H9 (cell line): Measurements from ENCODE around the gene SPAG5. TPM values are rescaled to one million over a fixed set of nuclear protein-coding genes. Genes with fewer than 3 reads are reported as not detected.

Experiments
- DNase-seq: peaks from one replicate; pipeline ENCODE4 v3.0.0-alpha.2; 2017
- H2AFZ ChIP-seq: one replicate; pipeline ENCODE4 v1.6.1; 2013; ENCODE audit warnings: mild to moderate bottlenecking, low read length, control low read depth, moderate library complexity
- H2AK5ac ChIP-seq: 2 replicates; pipeline ENCODE4 v1.6.1; 2013; ENCODE audit warnings: low read length, control low read depth, mixed read lengths; ENCODE audit not compliant: insufficient read length
- H2BK120ac ChIP-seq: one replicate; pipeline ENCODE4 v1.6.1; 2013; ENCODE audit warnings: low read depth, mild to moderate bottlenecking, low read length, control low read depth, inconsistent platforms; ENCODE audit not compliant: poor library complexity, severe bottlenecking
- H2BK12ac ChIP-seq: 2 replicates; pipeline ENCODE4 v1.6.1; 2013; ENCODE audit warnings: low read length, control low read depth, mixed read lengths, low read depth; ENCODE audit not compliant: insufficient read length
- H2BK15ac ChIP-seq: 2 replicates; pipeline ENCODE4 v1.6.1; 2013; ENCODE audit warnings: low read depth, low read length, control low read depth
- H2BK20ac ChIP-seq: one replicate; pipeline ENCODE4 v1.6.1; 2013; ENCODE audit warnings: low read depth, mild to moderate bottlenecking, low read length, control low read depth, inconsistent platforms; ENCODE audit not compliant: poor library complexity, severe bottlenecking
- H2BK5ac ChIP-seq: 2 replicates; pipeline ENCODE4 v1.6.1; 2013; ENCODE audit warnings: low read length, control low read depth, mixed read lengths; ENCODE audit not compliant: insufficient read length
- H3K14ac ChIP-seq: 2 replicates; pipeline ENCODE4 v1.6.1; 2013; ENCODE audit warnings: low read length, control low read depth; ENCODE audit not compliant: insufficient read depth
- H3K18ac ChIP-seq: 2 replicates; pipeline ENCODE4 v1.6.1; 2013; ENCODE audit warnings: low read depth, mild to moderate bottlenecking, mixed read lengths, low read length, control low read depth; ENCODE audit not compliant: insufficient read length
- H3K23ac ChIP-seq: 2 replicates; pipeline ENCODE4 v1.6.1; 2013; ENCODE audit warnings: low read length, control low read depth, mixed read lengths, low read depth; ENCODE audit not compliant: insufficient read length
- H3K23me2 ChIP-seq: 2 replicates; pipeline ENCODE4 v1.6.1; 2013; ENCODE audit warnings: low read depth, mild to moderate bottlenecking, mixed read lengths, low read length, control low read depth; ENCODE audit not compliant: insufficient read length, poor library complexity, severe bottlenecking
- H3K27ac ChIP-seq: 2 replicates; pipeline ENCODE4 v1.5.1; 2013; ENCODE audit warnings: low read length, control low read depth, mixed read lengths, low read depth; ENCODE audit not compliant: insufficient read length
- H3K27me3 ChIP-seq: 2 replicates; pipeline ENCODE4 v1.6.1; 2013; ENCODE audit warnings: low read length, control low read depth, inconsistent platforms; ENCODE audit not compliant: insufficient read depth
- H3K4ac ChIP-seq: 2 replicates; pipeline ENCODE4 v1.6.1; 2013; ENCODE audit warnings: low read depth, mild to moderate bottlenecking, control low read depth, inconsistent platforms, low read length, moderate library complexity
- H3K4me1 ChIP-seq: 2 replicates; pipeline ENCODE4 v1.6.1; 2013; ENCODE audit warnings: low read length, control low read depth, inconsistent platforms; ENCODE audit not compliant: insufficient read depth
- H3K4me2 ChIP-seq: 2 replicates; pipeline ENCODE4 v1.6.1; 2013; ENCODE audit warnings: low read length, control low read depth, mixed read lengths; ENCODE audit not compliant: insufficient read length, insufficient read depth
- H3K56ac ChIP-seq: 2 replicates; pipeline ENCODE4 v1.6.1; 2013; ENCODE audit warnings: low read depth, mild to moderate bottlenecking, mixed read lengths, low read length, control low read depth; ENCODE audit not compliant: insufficient read length
- H3K79me1 ChIP-seq: 2 replicates; pipeline ENCODE4 v1.6.1; 2013; ENCODE audit warnings: low read depth, mild to moderate bottlenecking, moderate library complexity, low read length, control low read depth, inconsistent platforms; ENCODE audit not compliant: insufficient read depth, poor library complexity, severe bottlenecking
- H3K79me2 ChIP-seq: 2 replicates; pipeline ENCODE4 v1.6.1; 2013; ENCODE audit warnings: low read length, control low read depth, inconsistent platforms; ENCODE audit not compliant: insufficient read depth
- H3K9ac ChIP-seq: 2 replicates; pipeline ENCODE4 v1.6.1; 2013; ENCODE audit warnings: low read length, control low read depth, mixed read lengths; ENCODE audit not compliant: insufficient read length; ENCODE audit errors: extremely low read depth
- H3K9me3 ChIP-seq: one replicate; pipeline ENCODE4 v1.6.1; 2013; ENCODE audit warnings: low read depth, low read length, inconsistent platforms; ENCODE audit not compliant: control insufficient read depth
- H3T11ph ChIP-seq: one replicate; pipeline ENCODE4 v1.6.1; 2013; ENCODE audit warnings: mild to moderate bottlenecking, low read length, control low read depth, inconsistent platforms
- H4K20me1 ChIP-seq: one replicate; pipeline ENCODE4 v1.6.1; 2013; ENCODE audit not compliant: control insufficient read depth, insufficient read length, insufficient read depth
- H4K5ac ChIP-seq: 2 replicates; pipeline ENCODE4 v1.6.1; 2013; ENCODE audit warnings: low read depth, mild to moderate bottlenecking, mixed read lengths, low read length, control low read depth; ENCODE audit not compliant: insufficient read length
- H4K8ac ChIP-seq: replicated peaks from 2 replicates; pipeline ENCODE4 v1.6.1; 2013; ENCODE audit warnings: low read length, control low read depth, mixed read lengths, low read depth; ENCODE audit not compliant: insufficient read length
- H4K91ac ChIP-seq: 2 replicates; pipeline ENCODE4 v1.6.1; 2013; ENCODE audit warnings: low read depth, mild to moderate bottlenecking, moderate library complexity, mixed read lengths, low read length, control low read depth; ENCODE audit not compliant: insufficient read length
- H3K27ac Mint-ChIP-seq, 3 experiments: 2 replicates in 2 of 3; 3 replicates in 1 of 3; pipeline ENCODE4 v1.8.0; 2020 to 2021; ENCODE audit warnings: mixed read lengths in 3 of 3, mild to moderate bottlenecking in 1 of 3, moderate library complexity in 1 of 3
- H3K27me3 Mint-ChIP-seq: 2 replicates; pipeline ENCODE4 v1.8.0; 2021; ENCODE audit warnings: low read depth, mild to moderate bottlenecking, moderate library complexity, mixed read lengths
- H3K36me3 Mint-ChIP-seq, 3 experiments: 2 replicates in 2 of 3; 3 replicates in 1 of 3; pipeline ENCODE4 v1.8.0; 2020 to 2021; ENCODE audit warnings: low read depth in 3 of 3, mixed read lengths in 3 of 3; ENCODE audit not compliant: insufficient read depth in 1 of 3
- H3K4me1 Mint-ChIP-seq, 2 experiments: 2 replicates each; pipeline ENCODE4 v1.8.0; 2020; ENCODE audit warnings: mixed read lengths in 2 of 2
- H3K4me3 Mint-ChIP-seq, 2 experiments: 2 replicates in 1 of 2; 3 replicates in 1 of 2; pipeline ENCODE4 v1.8.0; 2020 to 2021; ENCODE audit warnings: mild to moderate bottlenecking in 2 of 2, mixed read lengths in 2 of 2, moderate library complexity in 1 of 2
- H3K9me3 Mint-ChIP-seq, 2 experiments: 2 replicates in 1 of 2; 3 replicates in 1 of 2; pipeline ENCODE4 v1.8.0; 2020; ENCODE audit warnings: mild to moderate bottlenecking in 2 of 2, mixed read lengths in 2 of 2, moderate library complexity in 1 of 2
- CTCF ChIP-seq: fragments of 200-600 bp; sonication (generic); conservative IDR thresholded peaks from 3 replicates; pipeline ENCODE4 v1.8.0; 2021; ENCODE audit warnings: antibody characterized with exemption, mild to moderate bottlenecking
- WGBS: extraction: QIAGEN DNeasy Blood & Tissue Kit; methylation state at CpG from one replicate; pipeline ENCODE4 v1.1.7; 2013; ENCODE audit warnings: missing lambda C conversion rate, low lambda C conversion rate, mixed read lengths; ENCODE audit not compliant: insufficient read length; ENCODE audit errors: extremely low coverage; 5-methylcytosine and 5-hydroxymethylcytosine counted together
- total RNA-seq: library from RNA; stranded (reverse); gene quantifications from 2 replicates; pipeline ENCODE4 v1.2.1, GENCODE V29; 2021

The SPAG5 gene
- total RNA-seq, 1 experiment from 2014 or later: 122 TPM

GRCh38 chr17:28624148-28624547, 25.3 kb upstream of the SPAG5 start:
- TF ChIP-seq CTCF: no peak
- Histone ChIP-seq H3K4ac (no peak overlapping the region), H3K23ac (no peak overlapping the region), H3K4me2 (no peak overlapping the region), H3K79me2 (no peaks in the 10 kb centered on the region), H3K18ac (no peak overlapping the region), H2BK15ac (no peak overlapping the region), H3K9ac (no peak overlapping the region), H4K8ac (no peak overlapping the region), H2BK120ac (no peak overlapping the region), H3K4me1 (no peaks in the 10 kb centered on the region), H2BK20ac (no peak overlapping the region), H4K5ac (no peak overlapping the region), H3K27ac (no peak overlapping the region), H3K56ac (no peak overlapping the region), H3K27me3 (no peaks in the 10 kb centered on the region), H3K14ac (no peak overlapping the region), H3K23me2 (no peaks in the 10 kb centered on the region), H4K20me1 (no peaks in the 10 kb centered on the region), H3K9me3 (no peaks in the 10 kb centered on the region), H2AFZ (no peak overlapping the region), H2BK12ac (no peak overlapping the region), H2AK5ac (no peak overlapping the region), H4K91ac (no peak overlapping the region), H2BK5ac (no peak overlapping the region), H3K79me1 (no peaks in the 10 kb centered on the region), H3T11ph (no peak overlapping the region)
- Mint-ChIP-seq H3K4me3 (no peak overlapping the region), H3K4me1 (no peaks in the 10 kb centered on the region), H3K36me3 (peaks cover 51 to 88% (median 78%) of the 10 kb centered on the region in 3 experiments; a peak in 6 of 7 replicates), H3K9me3 (no peaks in the 10 kb centered on the region), H3K27ac (no peak overlapping the region), H3K27me3 (no peaks in the 10 kb centered on the region; the same call in 1 of the 2 replicates)
- no peak for DNase-seq
- WGBS: no CpG with 5 or more reads among the region's 2 CpGs
